Stimulated activated CD8-positive, alpha-beta memory T cell treated with anti-CD3 and anti-CD28 coated beads, Interleukin-12 subunit alpha, Interleukin-12 subunit beta, amount 100 ng/mL, for 24 hours (primary cell): ENCODE measurements around the gene MARS1.

ENCODE experiments used
- DNase-seq: peaks from one replicate; pipeline ENCODE4 v3.0.0-alpha.2; 2020; ENCODE audit errors: extremely low read depth

MARS1 gene

GRCh38 chr12:57458665-57459054 lies 29.2 kb upstream of the MARS1 start:
- DNase-seq: no peak

- DNase-seq: peak; percentile 87
Measured at GRCh38 chr12:57459055-57459749, 28.7 kb upstream of the MARS1 start.

- no peak for DNase-seq
Measured at GRCh38 chr12:57459750-57460467, 28.0 kb upstream of the MARS1 start, which contains the start of gene GLI1. TSS of gene GLI1 (plus strand) at chr12:57459785. CDS start at chr12:57463692, 3,907 bp downstream.

- DNase-seq: no peak
Measured at GRCh38 chr12:57460468-57460784, 27.4 kb upstream of the MARS1 start.

- no peak for DNase-seq
Measured at GRCh38 chr12:57460841-57461275, 27.0 kb upstream of the MARS1 start.

- DNase-seq: no peak
Measured at GRCh38 chr12:57461276-57461916, 26.5 kb upstream of the MARS1 start.

GRCh38 chr12:57461917-57462250 lies 26.0 kb upstream of the MARS1 start:
- DNase-seq: no peak

GRCh38 chr12:57462251-57462911 lies 25.5 kb upstream of the MARS1 start:
- peak; percentile 66 for DNase-seq

GRCh38 chr12:57462912-57463253 lies 25.0 kb upstream of the MARS1 start:
- DNase-seq: no peak

GRCh38 chr12:57464569-57464968 lies 23.3 kb upstream of the MARS1 start:
- no peak for DNase-seq

- no peak for DNase-seq
Measured at GRCh38 chr12:57465030-57465746, 22.7 kb upstream of the MARS1 start.

GRCh38 chr12:57465747-57466505 lies 21.9 kb upstream of the MARS1 start:
- DNase-seq: no peak

- no peak for DNase-seq
Measured at GRCh38 chr12:57467212-57467874, 20.5 kb upstream of the MARS1 start.

GRCh38 chr12:57467915-57468314 lies 20.0 kb upstream of the MARS1 start:
- DNase-seq: no peak

- no peak for DNase-seq
Measured at GRCh38 chr12:57469296-57470164, 18.3 kb upstream of the MARS1 start.

GRCh38 chr12:57470286-57470969 lies 17.4 kb upstream of the MARS1 start:
- no peak for DNase-seq

GRCh38 chr12:57470970-57471656 lies 16.8 kb upstream of the MARS1 start:
- DNase-seq: no peak

GRCh38 chr12:57471661-57472060 lies 16.2 kb upstream of the MARS1 start:
- no peak for DNase-seq

GRCh38 chr12:57472391-57472790 lies 15.5 kb upstream of the MARS1 start:
- DNase-seq: no peak
